AG09319 (cell line): Measurements from ENCODE around the gene SRD5A2.
A peak's percentile ranks its signal among the peaks of the same experiment; 100 is the strongest.
"Not testable (repeated sequence)": the region's sequence is repeated elsewhere in the genome, so short reads cannot be mapped to it uniquely, and the experiment has no call there.

ENCODE experiments used
- DNase-seq: peaks from one replicate; pipeline ENCODE4 v3.0.0-alpha.2; 2010; ENCODE audit warnings: low read depth; ENCODE audit errors: extremely low read depth
- TF ChIP-seq, protein P1 (sequence below): IDR thresholded peaks from 2 replicates; pipeline ENCODE4 v1.5.1; 2011; ENCODE audit warnings: low read depth, mild to moderate bottlenecking, inconsistent platforms, low read length, moderate library complexity

Gene SRD5A2

DNA sequence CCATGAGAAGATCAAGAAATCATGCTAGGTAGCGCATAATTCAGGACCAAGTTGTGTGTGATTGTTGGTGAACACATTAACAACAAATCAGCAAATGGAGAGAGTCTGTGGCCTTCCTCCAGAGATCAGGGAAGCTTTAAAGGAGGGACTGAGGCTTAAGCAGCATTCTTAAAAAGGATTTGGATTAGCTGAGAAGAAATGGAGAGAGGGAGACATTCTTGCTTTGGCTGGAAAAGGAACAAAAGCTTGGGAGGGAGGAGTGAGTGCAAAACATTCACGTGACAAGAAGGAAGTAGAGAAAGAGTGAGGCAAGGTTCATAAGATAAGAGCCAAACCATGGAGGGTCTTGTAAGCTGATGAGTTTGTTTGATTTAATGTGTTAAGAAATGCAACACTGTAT is 75.6 kb downstream of the SRD5A2 start:
- TF ChIP-seq, protein P1, sequence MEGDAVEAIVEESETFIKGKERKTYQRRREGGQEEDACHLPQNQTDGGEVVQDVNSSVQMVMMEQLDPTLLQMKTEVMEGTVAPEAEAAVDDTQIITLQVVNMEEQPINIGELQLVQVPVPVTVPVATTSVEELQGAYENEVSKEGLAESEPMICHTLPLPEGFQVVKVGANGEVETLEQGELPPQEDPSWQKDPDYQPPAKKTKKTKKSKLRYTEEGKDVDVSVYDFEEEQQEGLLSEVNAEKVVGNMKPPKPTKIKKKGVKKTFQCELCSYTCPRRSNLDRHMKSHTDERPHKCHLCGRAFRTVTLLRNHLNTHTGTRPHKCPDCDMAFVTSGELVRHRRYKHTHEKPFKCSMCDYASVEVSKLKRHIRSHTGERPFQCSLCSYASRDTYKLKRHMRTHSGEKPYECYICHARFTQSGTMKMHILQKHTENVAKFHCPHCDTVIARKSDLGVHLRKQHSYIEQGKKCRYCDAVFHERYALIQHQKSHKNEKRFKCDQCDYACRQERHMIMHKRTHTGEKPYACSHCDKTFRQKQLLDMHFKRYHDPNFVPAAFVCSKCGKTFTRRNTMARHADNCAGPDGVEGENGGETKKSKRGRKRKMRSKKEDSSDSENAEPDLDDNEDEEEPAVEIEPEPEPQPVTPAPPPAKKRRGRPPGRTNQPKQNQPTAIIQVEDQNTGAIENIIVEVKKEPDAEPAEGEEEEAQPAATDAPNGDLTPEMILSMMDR: no peak
- no peak for DNase-seq

DNA sequence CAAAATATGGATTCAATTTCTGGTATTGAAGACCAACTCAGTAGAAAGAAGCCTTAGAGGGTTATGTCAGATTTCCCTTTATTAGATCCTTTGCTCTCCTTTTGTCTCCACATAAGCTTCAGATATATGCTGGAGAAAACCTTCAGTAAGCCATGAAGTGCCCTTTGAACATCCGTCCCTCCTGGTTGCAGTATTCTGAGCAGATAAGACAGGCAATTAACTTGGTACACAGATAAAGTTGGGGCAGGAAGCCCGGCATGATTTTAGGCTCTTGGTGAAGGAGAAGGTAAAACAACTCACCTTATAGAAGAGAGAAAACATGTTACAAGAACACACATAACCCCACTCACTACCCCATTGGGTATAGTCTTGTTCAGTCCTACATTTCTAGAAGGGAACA is 76.4 kb downstream of the SRD5A2 start:
- no peak for DNase-seq
- TF ChIP-seq, protein P1: no peak

DNA sequence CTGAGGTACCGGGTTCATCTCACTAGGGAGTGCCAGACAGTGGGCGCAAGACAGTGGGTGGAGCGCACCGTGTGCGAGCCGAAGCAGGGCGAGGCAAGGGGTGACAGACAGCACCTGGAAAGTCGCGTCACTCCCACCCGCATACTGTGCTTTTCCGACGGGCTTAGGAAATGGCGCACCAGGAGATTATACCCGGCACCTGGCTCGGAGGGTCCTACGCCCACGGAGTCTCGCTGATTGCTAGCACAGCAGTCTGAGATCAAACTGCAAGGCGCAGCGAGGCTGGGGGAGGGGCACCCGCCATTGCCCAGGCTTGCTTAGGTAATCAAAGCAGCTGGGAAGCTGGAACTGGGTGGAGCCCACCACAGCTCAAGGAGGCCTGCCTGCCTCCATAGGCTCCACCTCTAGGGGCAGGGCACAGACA is 84.3 kb downstream of the SRD5A2 start:
- not testable (repeated sequence) for DNase-seq

DNA sequence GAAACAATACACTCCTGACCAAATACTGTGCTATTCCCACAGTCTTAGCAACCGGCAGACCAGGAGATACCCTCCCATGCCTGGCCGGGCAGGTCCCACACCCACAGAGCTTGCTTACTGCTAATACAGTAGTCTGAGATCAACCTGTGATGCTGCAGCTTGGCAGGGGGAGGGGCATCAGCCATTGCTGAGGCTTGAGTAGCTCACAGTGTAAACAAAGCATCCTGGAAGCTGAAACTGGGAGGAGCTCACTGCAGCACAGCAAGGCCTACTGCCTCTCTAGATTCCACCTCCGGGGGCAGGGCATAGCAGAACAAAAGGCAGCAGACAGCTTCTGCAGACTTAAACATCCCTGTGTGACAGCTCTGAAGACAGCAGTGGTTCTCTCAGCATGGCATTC is 91.4 kb downstream of the SRD5A2 start:
- not testable (repeated sequence) for DNase-seq
- TF ChIP-seq, protein P1: peak; percentile 2; the same call in 1 of the 2 replicates

DNA sequence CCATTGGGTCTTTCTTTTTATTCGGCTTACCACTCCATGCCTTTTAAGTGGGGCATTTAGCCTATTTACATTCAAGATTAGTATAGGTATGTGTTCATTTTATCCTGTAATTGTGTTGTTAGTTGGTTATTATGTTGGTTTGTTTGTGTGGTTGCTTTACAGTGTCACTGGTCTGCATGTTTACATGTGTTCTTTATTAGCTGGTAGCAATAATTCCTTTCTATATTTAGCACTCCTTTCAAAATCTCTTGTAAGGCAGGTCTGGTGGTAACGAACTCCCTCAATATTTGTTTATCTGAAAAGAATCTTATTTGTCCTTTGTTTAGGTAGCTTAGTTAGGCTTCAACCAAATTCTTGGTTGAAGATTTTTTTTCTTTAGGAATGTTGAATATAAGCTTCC is 97.5 kb downstream of the SRD5A2 start:
- TF ChIP-seq, protein P1: no peak
- DNase-seq: no peak

DNA sequence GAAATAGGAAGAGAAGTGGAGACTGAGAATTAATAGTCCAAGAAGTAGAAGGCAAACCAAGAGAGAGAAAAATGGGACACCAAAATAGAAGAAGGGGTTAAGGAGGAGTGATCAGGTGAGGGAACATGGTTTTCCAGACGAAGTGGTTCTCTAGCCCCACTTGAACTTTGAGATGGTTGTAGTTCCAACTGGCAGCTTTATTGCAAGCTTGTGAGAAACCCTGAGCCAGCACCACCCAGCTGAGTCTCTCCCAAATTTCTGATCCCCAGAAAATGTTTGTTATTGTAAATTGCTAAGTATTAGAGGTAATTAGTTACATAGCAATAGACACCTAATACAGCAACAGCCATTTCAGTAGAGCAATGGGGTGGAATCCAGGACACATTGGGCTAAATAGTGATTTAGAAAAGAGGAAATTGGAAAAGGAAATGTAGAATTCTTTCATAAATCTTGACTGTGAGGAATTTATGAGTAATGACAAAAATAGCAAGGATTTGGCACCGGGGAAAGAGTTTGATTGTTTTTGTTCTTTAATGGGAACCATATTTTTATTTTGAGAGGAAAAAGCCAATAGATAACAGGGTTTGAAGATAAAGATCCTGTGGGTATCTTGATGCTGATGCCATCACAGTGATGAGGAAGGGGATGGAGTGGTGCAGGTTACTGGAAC is 104.1 kb downstream of the SRD5A2 start:
- TF ChIP-seq, protein P1: no peak
- no peak for DNase-seq

DNA sequence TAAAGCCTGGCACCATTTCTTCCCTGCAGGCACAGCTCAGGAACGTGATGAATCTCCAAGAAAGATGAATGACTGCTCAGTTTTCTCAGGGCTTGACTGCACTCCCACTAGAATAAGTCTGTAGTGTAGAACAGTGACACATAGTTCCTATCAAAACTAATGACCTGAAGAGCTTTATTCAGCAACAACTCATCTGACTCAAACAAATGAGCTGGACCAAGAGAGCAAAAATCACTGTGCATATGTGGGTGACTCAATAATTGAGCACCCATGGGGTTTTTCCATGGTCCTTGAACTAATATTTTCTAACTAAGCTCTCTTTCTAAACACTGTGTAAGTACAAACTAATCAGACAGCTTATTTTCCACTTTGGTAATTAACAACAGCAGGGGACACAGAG is 105.0 kb downstream of the SRD5A2 start:
- DNase-seq: no peak
- TF ChIP-seq, protein P1: no peak

DNA sequence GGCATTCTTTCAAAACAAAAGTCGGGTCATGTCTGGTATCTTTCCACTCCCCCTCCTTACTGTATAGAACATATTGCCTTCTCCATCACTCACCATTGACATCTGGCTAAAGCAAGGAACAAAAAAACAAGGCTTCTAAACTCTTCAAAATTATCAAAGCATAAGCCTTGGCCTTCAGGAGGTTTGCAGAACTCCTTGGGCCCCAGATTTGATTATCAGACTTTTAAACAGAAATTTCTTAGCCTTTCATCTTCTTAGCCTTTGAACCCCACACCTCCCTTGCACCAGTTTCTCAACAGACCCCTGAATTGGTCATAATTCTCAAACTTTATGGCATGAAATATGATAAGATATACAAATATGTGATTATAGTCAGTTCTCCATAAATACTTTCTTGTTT is 106.4 kb downstream of the SRD5A2 start:
- DNase-seq: no peak
- TF ChIP-seq, protein P1: no peak
